Bone marrow (tissue), 2 donors: ENCODE measurements around the gene CRTC3.
A peak's percentile ranks its signal among the peaks of the same experiment; 100 is the strongest.
"Not testable (repeated sequence)": the region's sequence is repeated elsewhere in the genome, so short reads cannot be mapped to it uniquely, and the experiment has no call there.

ENCODE experiments used
- DNase-seq, 2 donors: peaks; one replicate each; lab custom pipeline; 2025; lab: John Stamatoyannopoulos, UW

CRTC3 gene

GRCh38 chr15:90520365-90520764 lies 9.4 kb upstream of the CRTC3 start:
- DNase-seq: no peak

- no peak for DNase-seq
These were observed 6.3 kb upstream of the CRTC3 start for GRCh38 chr15:90523373-90523772.

GRCh38 chr15:90524018-90524803 lies 5.5 kb upstream of the CRTC3 start:
- not testable (repeated sequence) for DNase-seq

- DNase-seq: no peak
These were observed 732 bp upstream of the CRTC3 start for GRCh38 chr15:90529011-90529370.

GRCh38 chr15:90530250-90531051 lies 728 bp downstream of the CRTC3 start:
- DNase-seq: peak in 1 of 2 donors; percentile 56

GRCh38 chr15:90531147-90531546 lies 1.4 kb downstream of the CRTC3 start:
- no peak for DNase-seq

- DNase-seq: no peak
These were observed 5.5 kb downstream of the CRTC3 start for GRCh38 chr15:90535254-90535653.

GRCh38 chr15:90539789-90540188 lies 10.1 kb downstream of the CRTC3 start:
- no peak for DNase-seq

GRCh38 chr15:90540768-90541167 lies 11.0 kb downstream of the CRTC3 start:
- no peak for DNase-seq

- DNase-seq: no peak
These were observed 15.4 kb downstream of the CRTC3 start for GRCh38 chr15:90545095-90545494.

- DNase-seq: no peak
These were observed 17.8 kb downstream of the CRTC3 start for GRCh38 chr15:90547540-90547939.

- peak in 1 of 2 donors; percentile 72 for DNase-seq
These were observed 21.2 kb downstream of the CRTC3 start for GRCh38 chr15:90550919-90551318.

- DNase-seq: no peak
These were observed 22.6 kb downstream of the CRTC3 start for GRCh38 chr15:90552162-90552928.

GRCh38 chr15:90552929-90553211 lies 23.1 kb downstream of the CRTC3 start:
- DNase-seq: no peak

- DNase-seq: no peak
These were observed 23.6 kb downstream of the CRTC3 start for GRCh38 chr15:90553248-90553745.

- DNase-seq: peak in 1 of 2 donors; percentile 43
These were observed 27.7 kb downstream of the CRTC3 start for GRCh38 chr15:90557186-90558084.

GRCh38 chr15:90558171-90558573 lies 28.4 kb downstream of the CRTC3 start:
- peak in 1 of 2 donors; percentile 74 for DNase-seq

GRCh38 chr15:90559119-90559518 lies 29.4 kb downstream of the CRTC3 start:
- no peak for DNase-seq

- DNase-seq: no peak
These were observed 30.6 kb downstream of the CRTC3 start for GRCh38 chr15:90560229-90560776.

GRCh38 chr15:90561344-90562244 lies 31.9 kb downstream of the CRTC3 start:
- DNase-seq: peak in 1 of 2 donors; percentile 65
